Measurements from ENCODE around the gene RNASEL.

The RNASEL gene

DNA sequence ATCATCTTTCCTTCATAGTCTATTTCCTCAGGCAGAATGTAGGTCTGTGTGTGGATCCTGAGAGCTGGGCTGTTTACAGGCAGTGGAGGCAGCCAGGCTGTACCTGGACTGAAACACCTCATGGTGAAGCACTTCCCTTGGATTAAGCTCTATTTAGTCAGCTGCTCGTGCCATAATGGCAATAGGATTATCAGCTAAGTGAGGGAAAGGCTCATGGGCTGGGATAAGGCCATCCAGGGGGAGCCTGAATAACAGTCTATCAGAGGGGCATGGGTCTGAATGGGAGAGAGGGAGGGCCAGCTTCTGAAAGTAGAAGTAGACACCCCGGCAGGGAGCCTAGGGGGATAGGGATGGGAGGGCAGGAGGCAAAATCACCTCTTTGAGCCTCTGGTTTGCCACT lies 8.3 kb downstream of the RNASEL start:
- Histone ChIP-seq H4K20me1 (ENCODE audit: control insufficient read depth, insufficient read depth, low read depth, low read length) (no peaks in the 10 kb centered on the region), H3K36me3 (ENCODE audit: control insufficient read depth, low read length) (no peaks in the 10 kb centered on the region), H3K27ac (ENCODE audit: low read depth, low read length) (no peak overlapping the region), H3K4me1 (ENCODE audit: control insufficient read depth, low read length) (no peaks in the 10 kb centered on the region), H3K27me3 (ENCODE audit: control insufficient read depth, low read length) (no peaks in the 10 kb centered on the region), H3K9me3 (ENCODE audit: control insufficient read depth, insufficient read depth, low read length) (no peaks in the 10 kb centered on the region), H3K79me2 (ENCODE audit: control insufficient read depth, low read length) (no peaks in the 10 kb centered on the region), H3K4me2 (ENCODE audit: low read length) (no peak overlapping the region), H3K4me3 (ENCODE audit: low read length) (no peak overlapping the region), H3F3A (ENCODE audit: control insufficient read depth, insufficient read depth) (no peaks in the 10 kb centered on the region), H3K9me2 (replicated peaks; ENCODE audit: control insufficient read depth, low read length) (no peaks in the 10 kb centered on the region)
- no peak for TF ChIP-seq EZH2phosphoT487 (IDR thresholded peaks at IDR 0.05; ENCODE audit: borderline replicate concordance, low read length)
- TF ChIP-seq, protein P1, sequence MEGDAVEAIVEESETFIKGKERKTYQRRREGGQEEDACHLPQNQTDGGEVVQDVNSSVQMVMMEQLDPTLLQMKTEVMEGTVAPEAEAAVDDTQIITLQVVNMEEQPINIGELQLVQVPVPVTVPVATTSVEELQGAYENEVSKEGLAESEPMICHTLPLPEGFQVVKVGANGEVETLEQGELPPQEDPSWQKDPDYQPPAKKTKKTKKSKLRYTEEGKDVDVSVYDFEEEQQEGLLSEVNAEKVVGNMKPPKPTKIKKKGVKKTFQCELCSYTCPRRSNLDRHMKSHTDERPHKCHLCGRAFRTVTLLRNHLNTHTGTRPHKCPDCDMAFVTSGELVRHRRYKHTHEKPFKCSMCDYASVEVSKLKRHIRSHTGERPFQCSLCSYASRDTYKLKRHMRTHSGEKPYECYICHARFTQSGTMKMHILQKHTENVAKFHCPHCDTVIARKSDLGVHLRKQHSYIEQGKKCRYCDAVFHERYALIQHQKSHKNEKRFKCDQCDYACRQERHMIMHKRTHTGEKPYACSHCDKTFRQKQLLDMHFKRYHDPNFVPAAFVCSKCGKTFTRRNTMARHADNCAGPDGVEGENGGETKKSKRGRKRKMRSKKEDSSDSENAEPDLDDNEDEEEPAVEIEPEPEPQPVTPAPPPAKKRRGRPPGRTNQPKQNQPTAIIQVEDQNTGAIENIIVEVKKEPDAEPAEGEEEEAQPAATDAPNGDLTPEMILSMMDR (IDR thresholded peaks at IDR 0.05; ENCODE audit: low read depth, low read length, poor library complexity, severe bottlenecking), result no peak

DNA sequence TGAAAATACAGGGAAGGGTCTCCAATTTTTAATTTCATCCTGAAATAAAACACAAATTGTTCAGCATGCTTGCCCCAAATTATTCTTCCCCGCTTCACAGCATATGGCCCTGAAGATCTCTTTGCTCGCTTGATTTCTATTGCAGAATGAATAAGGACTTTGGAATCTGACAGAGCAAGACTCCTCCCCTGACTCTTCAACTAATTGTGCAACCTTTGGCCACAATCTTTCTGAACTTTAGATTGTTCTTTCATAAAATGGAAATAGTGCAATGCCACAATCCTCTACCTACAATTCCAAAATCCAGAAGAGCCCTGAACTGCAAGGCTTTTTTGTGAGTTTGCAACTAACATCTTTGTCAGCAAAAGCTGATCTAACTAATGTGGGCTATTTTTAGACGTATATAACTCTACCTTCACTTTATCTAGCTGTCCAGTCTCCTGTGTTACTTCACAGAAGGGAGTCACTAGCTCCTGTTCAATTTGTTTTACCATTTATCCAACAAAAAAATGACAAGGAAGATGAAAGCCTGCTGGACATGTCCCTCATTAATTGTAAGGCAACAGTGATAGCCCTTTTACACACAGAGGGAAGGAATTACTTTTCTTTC lies 13.4 kb downstream of the RNASEL start:
- Histone ChIP-seq H3K27ac (ENCODE audit: low read depth, low read length) (no peak overlapping the region), H4K20me1 (ENCODE audit: control insufficient read depth, insufficient read depth, low read depth, low read length) (no peaks in the 10 kb centered on the region), H3K79me2 (ENCODE audit: control insufficient read depth, low read length) (no peaks in the 10 kb centered on the region), H3K4me3 (ENCODE audit: low read length) (no peak overlapping the region), H3K36me3 (ENCODE audit: control insufficient read depth, low read length) (no peaks in the 10 kb centered on the region; the same call in 1 of the 2 replicates), H3F3A (ENCODE audit: control insufficient read depth, insufficient read depth) (no peaks in the 10 kb centered on the region), H3K4me1 (ENCODE audit: control insufficient read depth, low read length) (peaks cover 8% of the 10 kb centered on the region), H3K9me2 (replicated peaks; ENCODE audit: control insufficient read depth, low read length) (no peaks in the 10 kb centered on the region), H3K9me3 (ENCODE audit: control insufficient read depth, insufficient read depth, low read length) (no peaks in the 10 kb centered on the region), H3K27me3 (ENCODE audit: control insufficient read depth, low read length) (no peaks in the 10 kb centered on the region), H3K4me2 (ENCODE audit: low read length) (no peak overlapping the region)
- TF ChIP-seq, protein P1 (IDR thresholded peaks at IDR 0.05; ENCODE audit: low read depth, low read length, poor library complexity, severe bottlenecking), result no peak
- TF ChIP-seq EZH2phosphoT487 (IDR thresholded peaks at IDR 0.05; ENCODE audit: borderline replicate concordance, low read length), result no peak

DNA sequence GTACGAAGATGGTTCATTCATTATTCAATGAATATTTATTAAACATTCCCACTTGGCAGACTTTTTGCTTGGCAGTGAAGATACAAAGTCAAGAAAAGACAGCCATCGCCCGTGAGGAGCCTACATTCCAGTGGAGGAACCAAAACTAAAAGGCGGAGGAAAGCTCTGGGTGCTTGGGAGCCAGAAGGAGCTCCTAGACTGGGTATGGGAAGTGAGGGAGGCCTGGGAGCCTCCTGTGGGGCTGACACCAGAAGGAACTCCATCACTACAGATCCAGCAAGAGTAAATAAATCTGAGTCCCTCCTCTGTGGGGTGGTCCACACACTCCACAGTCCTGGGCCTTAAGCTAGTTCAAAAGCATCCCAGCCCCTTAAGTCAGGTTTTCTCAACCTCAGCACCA lies 14.9 kb downstream of the RNASEL start:
- H3K36me3 ChIP-seq (ENCODE audit: control insufficient read depth, low read length), result peaks cover 8% of the 10 kb centered on the region; the same call in 1 of the 2 replicates
- H3K27me3 ChIP-seq (ENCODE audit: control insufficient read depth, low read length), result no peaks in the 10 kb centered on the region
- peaks cover 2% of the 10 kb centered on the region; the same call in 1 of the 2 replicates for H3F3A ChIP-seq (ENCODE audit: control insufficient read depth, insufficient read depth)
- H3K9me3 ChIP-seq (ENCODE audit: control insufficient read depth, insufficient read depth, low read length), result no peaks in the 10 kb centered on the region
- H3K4me1 ChIP-seq (ENCODE audit: control insufficient read depth, low read length), result peaks cover 23% of the 10 kb centered on the region
- no peak overlapping the region for H3K4me3 ChIP-seq (ENCODE audit: low read length)
- H4K20me1 ChIP-seq (ENCODE audit: control insufficient read depth, insufficient read depth, low read depth, low read length), result no peaks in the 10 kb centered on the region
- H3K79me2 ChIP-seq (ENCODE audit: control insufficient read depth, low read length), result no peaks in the 10 kb centered on the region
- H3K4me2 ChIP-seq (ENCODE audit: low read length), result no peak overlapping the region
- TF ChIP-seq EZH2phosphoT487 (IDR thresholded peaks at IDR 0.05; ENCODE audit: borderline replicate concordance, low read length), result no peak
- TF ChIP-seq, protein P1 (IDR thresholded peaks at IDR 0.05; ENCODE audit: low read depth, low read length, poor library complexity, severe bottlenecking), result no peak
- no peak overlapping the region for H3K27ac ChIP-seq (ENCODE audit: low read depth, low read length)
- no peaks in the 10 kb centered on the region for H3K9me2 ChIP-seq (replicated peaks; ENCODE audit: control insufficient read depth, low read length)

Data from DOHH2 (cell line).